Keratinocyte (primary cell): ENCODE results near the gene FRMD3. TPM values are rescaled to one million over a fixed set of nuclear protein-coding genes. Genes with fewer than 3 reads are reported as not detected.

Experiments
- DNase-seq: peaks from one replicate; pipeline ENCODE4 v3.0.0-alpha.2; 2011; ENCODE audit warnings: low read depth, missing footprints, low spot score
- FAIRE-seq: peaks from 2 replicates; lab custom pipeline; 2011; peaks lifted over from hg19 to GRCh38; lab: Jason Lieb, UNC
- H2AFZ ChIP-seq: 2 replicates; pipeline ENCODE4 v1.6.0; 2012; ENCODE audit warnings: low read length, control low read depth, inconsistent platforms; ENCODE audit not compliant: control insufficient read depth
- H3K27ac ChIP-seq: 2 replicates; pipeline ENCODE4 v1.5.1; 2011; ENCODE audit warnings: low read length; ENCODE audit not compliant: control insufficient read depth, insufficient read depth
- H3K27me3 ChIP-seq: 3 replicates; pipeline ENCODE4 v1.6.0; 2011; ENCODE audit warnings: low read length; ENCODE audit not compliant: control insufficient read depth, insufficient read depth; ENCODE audit errors: extremely low read depth
- H3K36me3 ChIP-seq, 2 experiments: 2 replicates in 1 of 2; 3 replicates in 1 of 2; pipeline ENCODE4 v1.5.1; 2011; ENCODE audit warnings: low read length in 2 of 2, mild to moderate bottlenecking in 1 of 2; ENCODE audit not compliant: control insufficient read depth in 2 of 2, insufficient read depth in 2 of 2; ENCODE audit errors: extremely low read depth in 1 of 2
- H3K4me1 ChIP-seq: 3 replicates; pipeline ENCODE4 v1.5.1; 2011; ENCODE audit warnings: low read length; ENCODE audit not compliant: control insufficient read depth, insufficient read depth; ENCODE audit errors: extremely low read depth
- H3K4me2 ChIP-seq: 3 replicates; pipeline ENCODE4 v1.6.0; 2011; ENCODE audit warnings: low read depth, low read length; ENCODE audit not compliant: control insufficient read depth, insufficient read depth; ENCODE audit errors: extremely low read depth
- H3K4me3 ChIP-seq, 3 experiments: fragments of 200-600 bp in 1 of 3; sonication (generic) in 1 of 3; 2 replicates in 2 of 3; 3 replicates in 1 of 3; pipeline ENCODE4 v1.5.1; 2011 to 2016; ENCODE audit warnings: low read length in 3 of 3, mild to moderate bottlenecking in 3 of 3, control low read depth in 2 of 3, inconsistent platforms in 1 of 3, low read depth in 1 of 3, mixed read lengths in 1 of 3, mixed run types in 1 of 3, moderate library complexity in 1 of 3; ENCODE audit not compliant: control insufficient read depth in 2 of 3, insufficient read depth in 2 of 3; ENCODE audit errors: extremely low read depth in 1 of 3
- H3K79me2 ChIP-seq: 2 replicates; pipeline ENCODE4 v1.6.0; 2012; ENCODE audit warnings: low read length; ENCODE audit not compliant: control insufficient read depth, insufficient read depth
- H3K9ac ChIP-seq: 3 replicates; pipeline ENCODE4 v1.6.0; 2011; ENCODE audit warnings: low read length; ENCODE audit not compliant: control insufficient read depth, insufficient read depth; ENCODE audit errors: extremely low read depth
- H3K9me1 ChIP-seq: 3 replicates; pipeline ENCODE4 v1.6.0; 2011; ENCODE audit warnings: low read length; ENCODE audit not compliant: control insufficient read depth, insufficient read depth; ENCODE audit errors: extremely low read depth
- H3K9me3 ChIP-seq: 2 replicates; pipeline ENCODE4 v1.5.1; 2012; ENCODE audit warnings: low read depth, low read length; ENCODE audit not compliant: control insufficient read depth
- H4K20me1 ChIP-seq: 3 replicates; pipeline ENCODE4 v1.6.0; 2011; ENCODE audit warnings: low read length; ENCODE audit not compliant: control insufficient read depth, insufficient read depth; ENCODE audit errors: extremely low read depth
- CTCF ChIP-seq, 3 experiments: IDR thresholded peaks in 1 of 3; conservative IDR thresholded peaks in 1 of 3; optimal IDR thresholded peaks in 1 of 3; 2 replicates in 2 of 3; 3 replicates in 1 of 3; pipeline versions ENCODE3 to v1.5.1; 2011; ENCODE audit warnings: low read length in 3 of 3, mild to moderate bottlenecking in 3 of 3, moderate library complexity in 2 of 3, control low read depth in 1 of 3, inconsistent platforms in 1 of 3; ENCODE audit not compliant: insufficient read depth in 2 of 3; ENCODE audit errors: extremely low read depth in 1 of 3
- EZH2 ChIP-seq: IDR thresholded peaks from one replicate; pipeline ENCODE4 v1.6.1; 2012; ENCODE audit warnings: inconsistent platforms, mild to moderate bottlenecking, low read length, moderate library complexity
- dilution Hi-C: fragments of 300-500 bp; cut with MboI; formaldehyde crosslinking; loops from one replicate; pipeline ENCODE4 v1.7.0; 2020; ENCODE audit warnings: low sequenced_read_pairs; ENCODE audit not compliant: extremely low pct_ligation_motif_present
- polyA plus RNA-seq, 5 experiments: library from polyadenylated mRNA; depleted of rRNA in 3 of 5; stranded (reverse) in 3 of 5; stranded (forward) in 1 of 5; unstranded in 1 of 5; fragments of >200 nt; gene quantifications; 1 replicate in 1 of 5; 2 replicates in 3 of 5; 3 replicates in 1 of 5; pipeline versions ENCODE4 v1.2.1 to v1.2.3, GENCODE V29; 2011 to 2012; ENCODE audit warnings: missing spikeins in 2 of 5, low read depth in 1 of 5, low replicate concordance in 1 of 5

The FRMD3 gene
- polyA plus RNA-seq, 1 donor (not counting 4 experiments of a cell fraction or from before 2014, with no cell fraction given), result 0.21 TPM

- no peak for FAIRE-seq
These were observed 141.9 kb downstream of the FRMD3 start for GRCh38 chr9:83396342-83396741.

GRCh38 chr9:83392228-83392627 is 146.0 kb downstream of the FRMD3 start:
- Histone ChIP-seq H3K4me2 (no peak overlapping the region), H4K20me1 (no peaks in the 10 kb centered on the region), H3K9ac (no peak overlapping the region), H3K9me1 (no peaks in the 10 kb centered on the region), H3K9me3 (no peaks in the 10 kb centered on the region), H3K27me3 (no peaks in the 10 kb centered on the region), H3K79me2 (no peaks in the 10 kb centered on the region), H3K4me3 (no peak overlapping the region), H2AFZ (no peak overlapping the region), H3K36me3 (no peaks in the 10 kb centered on the region), H3K4me1 (no peaks in the 10 kb centered on the region), H3K27ac (no peak overlapping the region)
- DNase-seq (no peak), FAIRE-seq (no peak)
- TF ChIP-seq EZH2 (no peak), CTCF (optimal IDR thresholded peaks at IDR 0.05 in 1 of 3, IDR thresholded peaks at IDR 0.05 in 1 of 3, conservative IDR thresholded peaks at IDR 0.05 in 1 of 3; ENCODE audit: extremely low read depth in 1 of 3, insufficient read depth in 2 of 3, low read length in 3 of 3) (no peak)
- dilution Hi-C loops, result no loop called here

More at GRCh38 chr9:83396342-83396741, 141.9 kb downstream of the FRMD3 start:
- no peaks in the 10 kb centered on the region for H3K79me2 ChIP-seq
- H3K27ac ChIP-seq, result no peak overlapping the region
- H3K9me3 ChIP-seq, result no peaks in the 10 kb centered on the region
- no peak for DNase-seq
- no peak overlapping the region for H3K9ac ChIP-seq
- no peak overlapping the region for H3K4me2 ChIP-seq
- H3K4me1 ChIP-seq, result no peaks in the 10 kb centered on the region
- H3K9me1 ChIP-seq, result no peaks in the 10 kb centered on the region
- no peaks in the 10 kb centered on the region for H3K27me3 ChIP-seq
- H2AFZ ChIP-seq, result no peak overlapping the region
- dilution Hi-C loops, result no loop called here
- H3K4me3 ChIP-seq, result no peak overlapping the region
- TF ChIP-seq EZH2, result no peak
- no peak for TF ChIP-seq CTCF (optimal IDR thresholded peaks at IDR 0.05 in 1 of 3, IDR thresholded peaks at IDR 0.05 in 1 of 3, conservative IDR thresholded peaks at IDR 0.05 in 1 of 3; ENCODE audit: extremely low read depth in 1 of 3, insufficient read depth in 2 of 3, low read length in 3 of 3)
- no peaks in the 10 kb centered on the region for H3K36me3 ChIP-seq
- no peaks in the 10 kb centered on the region for H4K20me1 ChIP-seq
